Measurements from ENCODE around the gene OPCML.

Gene OPCML

DNA sequence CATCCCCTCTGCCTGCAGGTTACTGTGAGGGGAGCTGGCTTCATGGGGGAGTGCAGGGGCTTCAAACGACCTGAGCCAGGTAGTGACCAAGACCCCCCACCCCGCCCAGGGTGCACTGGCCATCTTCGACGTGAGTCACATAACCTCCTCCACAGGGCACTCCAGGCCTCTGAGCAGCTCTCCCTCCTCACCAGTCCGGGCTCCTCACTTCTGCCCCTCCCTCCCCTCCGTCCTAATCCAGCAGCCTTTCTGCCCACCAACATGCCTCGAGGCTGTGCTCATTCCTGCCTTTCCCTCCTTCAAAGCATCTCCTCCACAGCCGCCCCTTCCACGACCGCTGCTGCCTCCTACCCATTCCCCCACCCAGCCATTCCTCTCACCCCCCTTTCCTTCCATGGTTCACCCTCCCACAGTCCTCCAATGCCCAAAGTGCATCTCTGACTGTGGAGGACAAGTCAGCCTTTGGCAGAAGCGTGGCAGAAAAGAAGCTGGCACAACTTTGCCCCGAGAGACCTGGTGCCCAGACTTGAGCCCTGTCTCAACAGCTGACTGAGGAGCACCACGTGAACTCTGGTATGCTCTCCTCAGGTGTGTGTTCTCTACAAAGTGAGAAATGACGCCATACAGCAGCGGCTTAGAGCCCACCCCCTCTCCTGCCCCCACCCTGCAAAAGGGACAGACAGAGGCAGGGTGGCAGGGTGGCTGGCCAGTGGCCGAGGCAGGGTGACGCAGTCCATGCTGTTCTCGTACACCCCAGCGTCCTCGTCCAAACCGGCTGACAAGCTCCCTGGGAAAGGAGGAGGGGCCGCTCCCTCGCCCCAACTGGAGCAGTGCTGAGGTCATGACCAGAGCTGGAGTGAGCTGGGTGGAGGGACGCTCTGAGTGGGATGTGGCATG is 30.4 kb downstream of the OPCML start:
- DNase-seq = no peak

DNA sequence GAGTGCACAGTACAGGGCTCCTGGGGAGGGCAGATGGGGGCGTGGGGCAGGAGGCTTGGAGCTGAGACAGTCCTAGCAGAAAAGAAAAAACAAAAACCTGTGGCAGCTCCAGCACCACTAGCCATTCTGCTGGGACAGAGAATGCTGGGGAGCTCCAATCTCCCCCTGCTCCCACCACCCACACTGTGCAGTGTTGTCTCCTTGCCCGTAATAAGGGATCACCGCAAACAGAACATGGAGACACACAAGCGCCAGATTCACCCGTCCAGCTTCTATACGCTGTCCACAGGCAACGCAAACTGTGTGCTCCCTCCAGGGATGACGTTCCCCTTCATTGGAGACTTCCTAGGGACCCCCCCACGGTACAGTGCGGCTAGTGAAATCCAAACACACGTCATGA is 31.4 kb downstream of the OPCML start:
- DNase-seq = no peak

DNA sequence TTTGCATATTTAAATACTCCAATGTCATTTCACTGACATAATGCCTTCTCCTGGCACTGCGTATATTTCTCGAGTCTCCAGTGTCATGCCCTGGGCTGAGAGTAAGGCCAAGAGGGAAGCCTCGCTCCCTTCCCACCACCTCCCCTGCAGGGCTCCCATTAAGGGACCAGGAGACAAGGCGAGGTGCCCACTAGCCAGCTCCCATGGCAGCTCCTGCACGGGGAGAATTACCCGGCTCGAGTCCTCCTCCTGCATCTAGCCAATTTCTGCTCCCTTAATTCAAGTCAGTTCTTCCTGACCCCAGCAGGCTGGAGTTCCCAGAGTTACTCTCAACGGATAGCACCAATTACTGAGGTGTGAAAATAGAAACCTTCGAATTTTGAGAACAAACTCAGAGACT is 31.9 kb downstream of the OPCML start:
- DNase-seq = no peak

DNA sequence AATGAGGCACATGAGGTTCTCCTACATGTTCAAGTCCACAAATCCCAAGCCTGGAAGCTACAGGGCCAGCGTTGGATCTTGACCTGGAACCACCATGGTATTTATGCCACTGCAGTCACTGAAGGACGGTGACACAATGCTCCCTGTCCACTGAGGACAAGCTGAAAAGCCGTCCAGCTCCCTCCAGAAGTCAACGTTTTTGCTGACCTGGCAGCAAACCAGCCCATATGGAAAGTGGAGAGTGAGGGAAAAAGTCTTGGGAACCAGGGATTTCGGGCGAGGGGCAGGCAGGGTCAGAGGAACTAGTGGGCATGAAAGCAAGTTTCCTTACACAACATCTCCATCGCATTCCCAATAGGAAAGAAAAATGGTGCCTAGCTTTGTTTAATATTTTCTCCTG is 33.3 kb downstream of the OPCML start:
- DNase-seq = no peak

DNA sequence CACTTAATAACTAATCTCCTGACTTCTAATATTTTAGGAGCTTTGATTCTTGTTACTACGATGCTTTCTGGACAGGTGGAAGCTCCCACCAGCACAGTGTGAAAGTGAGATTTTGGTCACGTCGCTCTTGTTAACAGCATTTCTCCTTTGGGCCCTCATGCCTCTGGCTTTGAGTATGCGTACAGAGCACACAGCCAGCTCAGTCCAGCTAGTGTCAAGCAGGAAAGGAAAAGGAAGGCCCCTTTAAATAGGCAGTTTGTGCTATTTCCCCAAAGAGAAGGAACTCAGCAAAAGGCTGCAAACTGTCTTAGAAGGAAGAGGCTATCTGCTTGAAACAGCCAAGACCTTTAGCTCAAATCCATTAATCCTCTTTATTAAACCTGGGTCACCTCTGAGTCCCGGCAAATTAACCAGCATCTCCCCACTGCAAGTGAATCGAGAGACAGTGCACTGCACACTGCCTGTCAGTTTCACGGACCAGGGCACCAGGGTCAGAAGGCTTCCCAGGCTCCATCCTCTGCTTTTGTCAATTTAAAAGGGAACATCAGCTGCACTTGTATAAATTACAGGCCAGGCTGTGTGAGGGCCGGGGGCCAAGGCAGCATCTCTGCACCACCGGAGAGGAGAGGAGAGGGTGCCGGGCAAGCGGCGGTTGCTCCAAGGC is 34.7 kb downstream of the OPCML start:
- DNase-seq = no peak

DNA sequence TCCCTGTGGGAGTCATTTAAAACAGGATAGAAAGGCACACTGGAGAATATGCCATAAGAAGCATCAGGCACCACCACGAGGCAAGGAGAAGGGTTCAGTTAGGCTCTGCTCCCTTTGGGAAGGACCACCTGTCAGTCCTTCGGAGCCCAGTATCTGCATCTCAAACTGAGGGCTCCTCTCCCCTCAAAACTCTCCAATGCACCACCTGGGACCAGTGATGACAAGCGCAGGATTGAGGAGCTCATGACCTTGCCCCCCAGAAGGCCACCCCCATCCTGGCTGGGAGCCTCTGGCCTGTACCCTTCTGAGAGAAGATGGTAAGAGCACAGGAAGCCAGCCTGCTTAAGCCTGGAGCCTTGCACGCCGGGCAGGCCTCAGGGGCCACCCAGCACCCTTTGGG is 39.4 kb downstream of the OPCML start:
- DNase-seq = no peak

DNA sequence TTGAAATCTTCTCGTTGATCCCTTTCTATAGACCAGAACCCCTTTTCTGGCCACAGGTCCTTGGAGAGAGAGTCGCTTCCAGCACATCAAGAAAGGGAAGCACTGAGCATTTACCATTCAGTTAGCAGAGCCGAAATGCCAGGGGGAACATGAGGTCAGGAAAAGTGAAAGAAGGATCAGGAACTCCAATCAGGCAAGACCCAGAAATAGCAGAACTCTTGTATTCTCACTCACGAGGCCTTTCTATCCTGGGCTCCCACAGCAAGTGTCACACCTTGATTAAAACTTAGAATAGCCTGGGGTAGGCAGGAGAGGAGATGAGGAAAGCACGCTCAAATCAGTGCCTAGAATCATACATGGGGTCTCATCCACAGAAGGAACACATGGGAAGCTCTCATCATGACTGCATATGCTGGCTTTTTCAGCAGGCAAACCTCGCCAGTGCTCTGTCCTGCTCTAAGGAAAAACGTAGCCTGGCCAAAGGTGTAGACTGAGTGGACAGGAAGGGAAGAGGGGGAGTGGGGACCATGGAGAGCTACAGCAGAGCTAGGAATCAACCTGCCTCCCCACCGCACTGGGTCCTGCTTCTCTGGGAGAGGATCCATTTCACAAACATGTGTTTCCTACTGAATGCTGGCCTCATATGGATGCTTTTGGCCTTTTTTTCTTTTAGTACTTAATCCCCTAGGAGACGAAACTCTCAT is 40.5 kb downstream of the OPCML start:
- no peak for DNase-seq

DNA sequence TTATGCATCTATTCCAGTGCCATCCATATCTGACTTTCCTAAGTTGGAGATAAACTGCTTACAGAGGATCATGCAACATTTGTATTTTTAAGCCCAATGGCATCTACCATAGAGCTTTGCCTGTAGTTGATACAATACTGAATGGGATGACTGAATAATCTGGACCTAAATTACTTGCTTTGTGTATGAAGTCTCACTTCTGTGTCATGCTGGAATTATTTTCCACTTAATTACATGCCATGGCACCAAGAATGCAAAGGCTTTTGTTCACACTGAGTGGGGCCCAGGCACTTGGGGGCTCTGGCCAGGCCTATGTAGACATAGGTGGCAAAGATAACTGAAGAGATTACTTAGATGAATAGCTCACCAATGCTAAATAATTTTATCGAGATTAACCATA is 51.6 kb downstream of the OPCML start:
- DNase-seq = no peak

DNA sequence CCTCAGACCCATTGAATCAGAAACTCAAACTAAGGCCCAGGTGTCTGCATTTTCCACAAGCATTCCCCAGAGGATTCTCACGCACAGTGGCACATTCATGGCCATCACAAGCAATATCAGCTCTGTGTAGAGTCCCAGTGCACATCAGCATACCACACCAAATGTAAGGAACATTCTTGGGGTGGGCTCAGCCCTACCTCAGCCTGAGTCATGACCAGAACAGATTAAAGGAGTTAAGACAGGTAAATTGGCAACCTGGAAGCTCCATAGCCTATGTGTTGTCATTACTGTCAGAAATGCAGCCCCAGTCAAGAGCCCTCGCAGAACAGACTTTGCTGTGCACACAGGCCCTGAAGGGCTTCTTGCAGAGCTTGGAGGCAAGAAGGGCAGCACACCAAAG is 53.1 kb downstream of the OPCML start:
- DNase-seq = no peak

DNA sequence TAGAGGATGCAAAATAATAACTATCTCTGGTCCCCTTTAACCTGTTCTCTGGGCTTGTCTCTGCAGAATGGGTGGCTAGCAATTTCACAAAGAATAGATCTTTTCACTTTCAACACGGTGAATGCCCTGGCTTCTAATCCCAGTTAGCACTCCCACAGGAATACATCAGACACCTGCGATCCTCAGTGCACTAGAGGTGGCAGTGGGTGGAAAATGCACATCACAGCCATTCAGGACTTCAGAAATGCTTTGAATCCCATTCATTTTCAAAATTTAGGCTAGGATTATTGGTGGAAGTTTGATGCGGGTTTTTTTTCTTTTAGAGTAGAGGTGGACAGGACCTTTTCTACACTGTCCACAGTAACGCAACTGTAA is 55.1 kb downstream of the OPCML start:
- DNase-seq = no peak

DNA sequence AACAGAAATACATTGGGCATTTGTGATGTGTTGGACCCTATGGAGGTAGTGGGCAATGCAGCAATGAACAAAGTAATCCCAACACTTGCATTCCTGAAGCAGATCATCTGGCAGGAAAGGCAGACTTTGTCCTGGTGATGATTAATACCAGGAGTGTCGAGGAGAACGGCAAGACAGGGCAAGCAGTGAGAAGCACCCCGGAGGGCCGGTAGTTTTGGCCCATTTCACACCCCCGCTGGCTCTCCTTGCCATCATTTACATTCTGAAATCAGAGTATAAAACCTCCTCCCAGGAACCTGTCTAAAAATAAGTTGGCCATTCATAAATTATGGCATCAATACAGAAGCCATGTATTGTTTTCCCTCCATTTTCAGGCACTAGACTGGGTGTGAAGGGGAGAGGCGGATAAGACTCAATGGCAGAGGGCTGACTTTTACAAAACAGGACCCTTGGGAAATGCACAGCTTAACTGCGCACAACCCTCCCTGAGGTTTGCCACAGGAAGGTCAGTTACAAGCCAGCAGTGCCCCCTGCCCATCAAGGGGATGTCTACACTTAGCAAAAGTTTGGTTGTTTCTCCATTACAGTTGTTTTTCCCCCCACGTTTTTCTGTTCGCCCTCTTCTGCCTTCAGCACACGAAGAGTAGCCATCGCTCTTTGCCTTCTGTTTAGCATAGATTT is 55.6 kb downstream of the OPCML start:
- DNase-seq = no peak

DNA sequence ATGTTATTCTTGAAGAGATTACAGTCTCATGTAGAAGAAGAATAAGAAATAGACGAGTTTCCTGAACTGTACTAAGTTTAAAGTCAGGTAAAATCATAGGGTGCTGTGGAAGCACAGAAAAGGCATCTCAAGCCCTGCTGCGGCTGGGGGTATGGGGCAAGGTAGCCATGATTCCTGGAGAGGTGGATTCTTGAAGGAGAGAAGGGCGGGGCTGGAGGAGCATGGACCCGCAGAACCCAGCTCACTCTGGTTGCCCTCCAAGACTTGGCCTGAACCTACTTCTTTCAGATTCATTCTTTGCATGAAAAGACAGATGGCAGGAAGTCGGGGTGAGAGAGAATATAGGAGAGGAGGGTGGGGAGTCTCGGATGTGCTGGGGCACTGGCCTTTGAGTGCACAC is 57.8 kb downstream of the OPCML start:
- DNase-seq = no peak

DNA sequence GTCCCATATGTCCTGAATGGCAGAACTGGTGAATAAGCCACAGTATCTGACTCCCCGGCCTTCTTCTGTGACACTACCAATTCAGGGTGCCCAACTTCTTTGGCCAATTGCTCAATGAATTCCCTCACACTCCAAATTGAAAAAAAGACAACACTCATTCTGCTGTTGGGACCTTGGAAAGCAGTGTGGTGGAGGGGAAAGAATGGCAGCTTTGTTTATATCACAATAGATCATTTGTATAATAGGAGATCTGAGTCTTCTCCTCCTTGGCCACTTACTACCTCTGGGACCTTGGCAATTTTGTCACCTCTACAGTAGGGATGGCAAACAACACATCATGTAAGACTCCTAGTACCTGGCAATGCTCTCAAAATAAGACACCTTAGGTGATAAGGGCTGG is 64.6 kb downstream of the OPCML start:
- no peak for DNase-seq

DNA sequence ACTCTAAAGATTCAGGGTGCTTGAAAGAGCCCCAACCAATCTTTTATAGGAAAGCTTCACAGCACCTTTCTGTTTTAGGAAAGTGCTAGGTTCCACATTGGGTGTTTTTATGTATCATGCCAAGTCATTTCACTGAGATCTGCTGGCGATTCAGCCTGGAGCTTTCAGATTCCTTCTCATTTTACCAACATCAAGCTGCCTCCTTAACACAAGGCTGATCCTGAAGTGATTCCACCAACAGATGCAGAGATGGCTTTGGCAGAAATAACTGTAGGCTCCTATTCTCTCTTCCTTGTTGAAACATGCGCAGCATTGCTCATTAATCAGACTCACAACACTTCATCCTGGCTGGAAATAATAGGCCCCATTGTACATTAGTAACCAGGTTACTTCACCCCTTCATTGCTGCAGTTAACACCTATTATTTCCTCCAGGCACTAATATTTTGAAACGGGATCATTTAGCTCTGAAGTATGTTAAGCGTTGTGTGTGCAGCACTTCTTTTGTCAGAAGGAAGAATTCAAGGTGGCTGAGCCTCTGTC is 89.0 kb downstream of the OPCML start:
- DNase-seq = no peak

DNA sequence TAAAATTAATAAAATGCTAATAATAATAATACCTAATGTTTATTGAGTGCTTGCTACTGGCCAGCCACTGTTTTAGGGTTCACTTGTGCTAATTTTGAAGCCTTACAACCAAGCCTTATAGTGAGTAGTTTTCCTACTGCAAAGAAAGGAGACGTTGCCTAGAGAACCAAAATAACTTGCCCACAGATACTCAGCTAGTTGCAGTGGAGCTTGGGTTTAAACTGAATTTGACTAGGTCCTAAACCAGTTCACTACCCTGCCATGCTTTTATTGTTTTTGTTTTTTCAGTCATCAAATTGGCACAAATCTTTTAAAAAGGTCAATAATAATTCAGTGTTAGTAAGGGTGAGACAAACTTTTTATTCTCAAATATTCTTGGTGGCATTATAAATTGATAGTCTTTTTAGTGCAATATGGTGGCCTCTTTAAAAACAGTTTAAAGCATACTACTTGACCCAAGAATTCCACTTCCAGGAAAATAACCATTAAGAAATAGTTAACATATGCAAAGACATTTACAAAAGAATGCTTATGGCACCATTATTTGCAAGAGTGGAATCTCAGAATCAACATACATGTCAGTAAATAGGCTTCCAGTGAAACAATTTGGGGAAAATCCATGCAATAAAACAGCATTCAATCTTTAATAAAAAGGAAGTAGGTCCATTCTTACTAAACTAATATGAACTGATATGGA is 90.2 kb downstream of the OPCML start:
- DNase-seq = no peak

DNA sequence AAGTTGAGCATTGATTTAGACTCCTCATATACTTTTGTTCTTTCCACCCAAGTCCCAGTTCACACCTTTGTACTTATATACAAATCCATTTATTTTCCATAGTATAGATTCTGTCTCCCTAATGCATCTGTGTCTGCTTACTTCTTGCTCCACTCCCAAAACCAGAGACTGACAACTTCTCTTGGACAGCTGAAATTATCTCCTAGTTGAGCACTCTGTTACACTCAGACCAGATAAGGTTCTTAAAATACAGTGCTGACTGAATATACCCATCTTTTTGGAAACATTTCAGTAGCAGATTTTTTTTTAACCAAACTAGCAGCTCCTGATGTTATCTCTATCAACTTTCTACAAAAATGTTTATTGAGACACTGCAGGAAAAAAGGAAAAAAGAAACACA is 106.3 kb downstream of the OPCML start:
- no peak for DNase-seq

DNA sequence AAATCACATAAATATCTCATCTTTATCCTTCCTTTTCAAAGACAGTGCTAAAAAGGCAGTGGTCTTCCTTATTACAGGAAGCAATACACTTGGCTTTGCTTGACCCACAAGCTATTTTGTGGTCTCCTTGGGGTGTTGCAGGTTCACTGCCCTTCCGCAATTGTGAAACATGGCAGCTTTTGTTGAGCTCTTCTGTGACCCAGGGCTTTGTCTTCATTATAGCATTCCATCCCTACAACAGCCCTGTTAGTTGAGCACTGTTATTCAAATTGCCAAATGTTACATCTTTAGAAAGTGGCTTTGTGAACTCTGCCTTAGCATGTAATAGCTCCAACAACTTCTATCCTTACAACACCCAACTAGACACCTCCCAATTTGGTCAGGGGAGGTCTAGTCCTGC is 107.1 kb downstream of the OPCML start:
- DNase-seq = no peak

DNA sequence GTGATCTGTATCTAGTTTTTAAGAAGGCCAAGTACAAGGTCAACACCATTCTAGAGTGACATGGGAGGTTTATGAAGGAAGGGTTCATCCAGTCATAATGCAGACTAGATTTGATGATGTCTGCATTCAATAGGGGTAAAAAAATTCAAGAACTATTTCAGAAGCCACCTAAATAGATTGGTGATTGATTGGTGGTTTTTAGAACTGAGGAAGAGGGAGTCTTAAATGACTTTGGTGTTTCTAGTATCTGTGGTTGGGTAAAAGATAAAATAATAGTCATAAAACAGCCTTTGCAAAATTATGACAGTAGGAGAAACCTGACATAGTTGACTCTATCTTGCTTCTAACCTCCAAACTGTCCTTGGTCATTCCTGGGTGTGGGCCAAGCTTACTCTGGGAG is 114.1 kb downstream of the OPCML start:
- DNase-seq = no peak

DNA sequence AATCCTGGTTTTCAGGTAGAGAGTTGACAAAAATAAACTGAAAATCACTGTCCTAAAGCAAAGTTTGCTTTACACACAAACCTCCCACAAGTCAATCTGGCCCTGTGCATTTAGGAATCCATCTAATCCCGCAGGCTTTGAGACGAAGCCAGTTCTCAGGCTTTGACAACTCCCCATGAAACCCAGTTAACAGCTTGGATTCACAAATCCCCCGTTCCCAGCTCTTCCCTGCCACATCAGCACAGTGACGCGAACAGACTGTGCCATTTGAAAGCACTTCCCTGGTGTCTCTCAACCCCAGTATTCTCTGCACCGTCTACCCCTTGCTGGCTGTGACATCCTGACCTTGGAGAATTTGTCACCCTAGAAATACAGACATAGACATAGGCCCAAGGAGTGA is 117.8 kb downstream of the OPCML start:
- DNase-seq = no peak

DNA sequence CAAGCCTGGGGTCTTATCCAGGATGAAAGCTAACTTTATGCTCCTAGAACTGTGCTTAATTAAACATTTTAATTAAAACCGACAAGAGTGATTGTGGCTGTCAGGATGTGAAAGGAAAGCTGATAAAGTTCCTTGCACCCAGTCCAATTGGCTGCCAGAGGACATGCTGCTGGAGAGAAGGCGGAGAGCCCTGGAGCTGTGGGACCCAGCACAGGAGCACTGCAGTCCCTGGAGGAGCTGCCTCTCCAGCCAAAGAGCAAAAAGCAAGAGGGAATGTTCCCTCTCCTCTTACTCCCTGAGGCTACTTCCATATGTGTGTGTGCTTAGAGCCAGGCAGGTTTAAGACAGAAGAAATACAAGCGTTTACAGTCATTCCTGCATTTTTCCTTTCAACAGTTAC is 118.6 kb downstream of the OPCML start:
- DNase-seq = no peak

DNA sequence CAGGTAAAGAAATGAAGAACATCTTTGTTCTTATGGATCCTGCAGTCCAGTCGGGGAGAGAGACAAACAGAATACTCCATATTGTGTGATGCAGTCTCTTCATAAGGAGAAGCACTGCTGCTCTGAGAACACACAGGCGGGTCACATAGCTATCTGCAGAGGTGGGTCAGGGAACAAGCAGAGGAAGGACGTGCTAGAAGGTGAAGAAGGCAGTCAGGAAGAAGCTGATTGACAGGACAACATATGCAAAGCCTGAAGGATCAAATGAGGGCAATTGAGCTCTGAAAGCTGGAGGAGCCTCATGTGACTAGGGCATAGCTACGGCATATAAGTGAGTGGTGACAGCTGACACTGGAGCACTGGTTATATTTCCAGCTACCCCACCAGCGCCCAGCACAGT is 122.5 kb downstream of the OPCML start:
- no peak for DNase-seq

DNA sequence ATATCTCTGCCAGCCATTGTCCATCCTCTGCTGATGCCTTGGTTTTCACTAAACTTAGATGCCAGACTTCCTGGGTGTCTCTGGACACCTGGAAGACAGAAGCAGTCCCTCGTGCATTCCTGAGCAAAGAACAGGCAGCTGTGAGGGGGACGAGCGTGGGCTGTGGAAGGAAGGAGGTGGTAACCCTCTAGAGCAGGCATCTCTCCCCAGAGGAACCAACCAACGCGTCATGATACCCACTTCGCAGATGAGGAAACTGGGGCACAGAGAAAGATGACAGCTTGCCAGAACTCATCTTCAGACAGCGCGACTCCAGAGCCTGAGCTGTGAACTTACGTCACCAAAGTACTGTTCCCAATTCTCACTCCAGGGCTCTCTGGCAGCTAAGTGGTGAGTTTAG is 123.4 kb downstream of the OPCML start:
- no peak for DNase-seq

DNA sequence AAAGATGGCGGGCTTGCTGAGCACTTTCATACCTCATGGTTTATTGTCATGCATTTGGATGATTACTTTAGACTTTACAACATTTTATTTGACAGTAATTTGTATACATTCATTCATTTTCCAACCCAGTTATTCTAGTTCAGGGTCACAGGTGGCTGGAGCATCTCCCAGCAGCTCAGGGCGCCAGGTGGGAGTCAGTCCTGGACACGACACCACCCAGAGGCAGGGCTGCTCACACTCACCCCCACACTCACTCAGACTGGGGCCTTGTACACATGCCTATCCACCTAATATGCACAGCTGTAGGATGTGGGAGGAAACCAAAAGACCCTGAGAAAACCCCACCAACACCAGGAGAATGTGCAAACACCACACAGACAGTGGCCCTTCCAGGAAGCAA is 123.9 kb downstream of the OPCML start:
- DNase-seq = no peak

Data from NCI-H187 treated with DMSO at 0.1 percent for 48 hours (cell line).